ENCODE measurements around the gene PRPF6. TPM values are rescaled to one million over a fixed set of nuclear protein-coding genes. Genes with fewer than 3 reads are reported as not detected.

Gene PRPF6
- total RNA-seq, 1 donor from 2014 or later: 81.5 TPM

GRCh38 chr20:63945031-63945658 lies 35.8 kb upstream of the PRPF6 start:
- H3K27me3 Mint-ChIP-seq (ENCODE audit: low read depth): peaks cover 8% of the 10 kb centered on the region
- H3K36me3 Mint-ChIP-seq (ENCODE audit: low read depth): peaks cover 2% of the 10 kb centered on the region
- H3K4me1 Mint-ChIP-seq: peaks cover 31% of the 10 kb centered on the region

GRCh38 chr20:63945921-63946920 lies 34.7 kb upstream of the PRPF6 start:
- H3K9me3 Mint-ChIP-seq: no peaks in the 10 kb centered on the region
- peaks cover 31% of the 10 kb centered on the region for H3K4me1 Mint-ChIP-seq
- peak overlapping the region; percentile 58 for H3K4me3 Mint-ChIP-seq
- H3K27me3 Mint-ChIP-seq (ENCODE audit: low read depth): peaks cover 8% of the 10 kb centered on the region
- no peak for DNase-seq (ENCODE audit: low read depth, low spot score)
- no peak for TF ChIP-seq CTCF (conservative IDR thresholded peaks at IDR 0.05)
- peak overlapping the region; percentile 89 for H3K27ac Mint-ChIP-seq (ENCODE audit: unreplicated experiment)
- peaks cover 2% of the 10 kb centered on the region for H3K36me3 Mint-ChIP-seq (ENCODE audit: low read depth)

More at GRCh38 chr20:63945031-63945658, 35.8 kb upstream of the PRPF6 start:
- TF ChIP-seq CTCF (conservative IDR thresholded peaks at IDR 0.05): no peak
- H3K9me3 Mint-ChIP-seq: no peaks in the 10 kb centered on the region
- no peak overlapping the region for H3K27ac Mint-ChIP-seq (ENCODE audit: unreplicated experiment)
- peak overlapping the region; percentile 58 for H3K4me3 Mint-ChIP-seq
- DNase-seq (ENCODE audit: low read depth, low spot score): no peak

GRCh38 chr20:63946986-63947637 lies 33.8 kb upstream of the PRPF6 start:
- DNase-seq (ENCODE audit: low read depth, low spot score): no peak
- peaks cover 8% of the 10 kb centered on the region for H3K27me3 Mint-ChIP-seq (ENCODE audit: low read depth)
- H3K36me3 Mint-ChIP-seq (ENCODE audit: low read depth): peaks cover 2% of the 10 kb centered on the region
- TF ChIP-seq CTCF (conservative IDR thresholded peaks at IDR 0.05): no peak
- H3K4me1 Mint-ChIP-seq: peaks cover 31% of the 10 kb centered on the region
- no peaks in the 10 kb centered on the region for H3K9me3 Mint-ChIP-seq
- H3K27ac Mint-ChIP-seq (ENCODE audit: unreplicated experiment): no peak overlapping the region
- H3K4me3 Mint-ChIP-seq: peak overlapping the region; percentile 76

- peaks cover 2% of the 10 kb centered on the region for H3K36me3 Mint-ChIP-seq (ENCODE audit: low read depth)
- H3K4me3 Mint-ChIP-seq: peak overlapping the region; percentile 75
- peaks cover 27% of the 10 kb centered on the region for H3K4me1 Mint-ChIP-seq
- H3K27ac Mint-ChIP-seq (ENCODE audit: unreplicated experiment): peak overlapping the region; percentile 59
- H3K27me3 Mint-ChIP-seq (ENCODE audit: low read depth): peaks cover 8% of the 10 kb centered on the region
- no peak for TF ChIP-seq CTCF (conservative IDR thresholded peaks at IDR 0.05)
- DNase-seq (ENCODE audit: low read depth, low spot score): no peak
- H3K9me3 Mint-ChIP-seq: no peaks in the 10 kb centered on the region
Observed at GRCh38 chr20:63947638-63948456, 33.1 kb upstream of the PRPF6 start.

Measured in neural crest cell (in vitro differentiated cells).